Trophoblast cell (in vitro differentiated cells and primary cell): ENCODE measurements around the gene OR14A2.
A peak's percentile ranks its signal among the peaks of the same experiment; 100 is the strongest.
"Not testable (repeated sequence)": the region's sequence is repeated elsewhere in the genome, so short reads cannot be mapped to it uniquely, and the experiment has no call there.

Experiments used
- DNase-seq, 2 donors: peaks; one replicate each; pipeline ENCODE4 v3.0.0-alpha.2; 2016
- H2AFZ ChIP-seq: 2 replicates; pipeline ENCODE4 v1.6.1; 2013; ENCODE audit warnings: low read length, moderate library complexity, mild to moderate bottlenecking; ENCODE audit not compliant: insufficient read depth, poor library complexity
- H2AK5ac ChIP-seq: 2 replicates; pipeline ENCODE4 v1.6.1; 2013; ENCODE audit warnings: mild to moderate bottlenecking, low read length
- H2BK120ac ChIP-seq: 2 replicates; pipeline ENCODE4 v1.6.1; 2013; ENCODE audit warnings: low read length, mild to moderate bottlenecking, moderate library complexity; ENCODE audit not compliant: insufficient read depth, poor library complexity
- H2BK12ac ChIP-seq: 2 replicates; pipeline ENCODE4 v1.6.1; 2013; ENCODE audit warnings: mild to moderate bottlenecking, low read length, moderate library complexity
- H2BK5ac ChIP-seq: 2 replicates; pipeline ENCODE4 v1.6.1; 2013; ENCODE audit warnings: low read length, low read depth, moderate library complexity, mild to moderate bottlenecking; ENCODE audit not compliant: poor library complexity
- H3K14ac ChIP-seq: 2 replicates; pipeline ENCODE4 v1.6.1; 2013; ENCODE audit warnings: mild to moderate bottlenecking, low read length
- H3K18ac ChIP-seq: 2 replicates; pipeline ENCODE4 v1.6.1; 2013; ENCODE audit warnings: mild to moderate bottlenecking, low read length
- H3K23ac ChIP-seq: 2 replicates; pipeline ENCODE4 v1.6.1; 2013; ENCODE audit warnings: low read length
- H3K27ac ChIP-seq: 2 replicates; pipeline ENCODE4 v1.5.1; 2013; ENCODE audit warnings: low read depth, mild to moderate bottlenecking, inconsistent platforms, low read length, moderate library complexity
- H3K27me3 ChIP-seq: 2 replicates; pipeline ENCODE4 v1.6.1; 2013; ENCODE audit warnings: inconsistent platforms, mild to moderate bottlenecking, low read length, moderate library complexity; ENCODE audit not compliant: insufficient read depth
- H3K36me3 ChIP-seq, 2 experiments: 1 replicate in 1 of 2; 2 replicates in 1 of 2; pipeline ENCODE4 v1.6.1; 2013; ENCODE audit warnings: low read length in 2 of 2, mild to moderate bottlenecking in 2 of 2, moderate library complexity in 1 of 2; ENCODE audit not compliant: insufficient read depth in 2 of 2, control insufficient read depth in 1 of 2
- H3K4ac ChIP-seq: 2 replicates; pipeline ENCODE4 v1.6.1; 2013; ENCODE audit warnings: low read depth, mild to moderate bottlenecking, low read length, moderate library complexity
- H3K4me1 ChIP-seq, 2 experiments: 1 replicate in 1 of 2; 2 replicates in 1 of 2; pipeline ENCODE4 v1.6.1; 2013; ENCODE audit warnings: low read length in 2 of 2, mild to moderate bottlenecking in 2 of 2, moderate library complexity in 1 of 2; ENCODE audit not compliant: insufficient read depth in 2 of 2, control insufficient read depth in 1 of 2
- H3K4me2 ChIP-seq: 2 replicates; pipeline ENCODE4 v1.6.1; 2013; ENCODE audit warnings: inconsistent platforms, mild to moderate bottlenecking, low read length, moderate library complexity
- H3K4me3 ChIP-seq: 2 replicates; pipeline ENCODE4 v1.5.1; 2013; ENCODE audit warnings: mild to moderate bottlenecking, low read depth, low read length, inconsistent platforms
- H3K79me1 ChIP-seq: one replicate; pipeline ENCODE4 v1.6.1; 2013; ENCODE audit warnings: low read length
- H3K79me2 ChIP-seq: 2 replicates; pipeline ENCODE4 v1.6.1; 2013; ENCODE audit warnings: low read length, mild to moderate bottlenecking; ENCODE audit not compliant: control insufficient read depth, insufficient read depth, poor library complexity
- H3K9ac ChIP-seq: 2 replicates; pipeline ENCODE4 v1.6.1; 2013; ENCODE audit warnings: mild to moderate bottlenecking, low read length
- H3K9me3 ChIP-seq: 2 replicates; pipeline ENCODE4 v1.6.1; 2013; ENCODE audit warnings: low read depth, mild to moderate bottlenecking, control low read depth, inconsistent platforms, low read length; ENCODE audit not compliant: insufficient read depth
- H4K12ac ChIP-seq: 2 replicates; pipeline ENCODE4 v1.6.1; 2013; ENCODE audit warnings: low read depth, mild to moderate bottlenecking, low read length, moderate library complexity
- H4K8ac ChIP-seq: 2 replicates; pipeline ENCODE4 v1.6.1; 2013; ENCODE audit warnings: low read depth, mild to moderate bottlenecking, low read length, moderate library complexity
- H4K91ac ChIP-seq: one replicate; pipeline ENCODE4 v1.6.1; 2013; ENCODE audit warnings: low read depth, mild to moderate bottlenecking, low read length, moderate library complexity
- WGBS: extraction: QIAGEN DNeasy Blood & Tissue Kit; methylation state at CpG from one replicate; pipeline ENCODE4 v1.1.7; 2013; ENCODE audit warnings: missing lambda C conversion rate; ENCODE audit not compliant: insufficient read length, insufficient coverage; ENCODE audit errors: extremely low coverage; 5-methylcytosine and 5-hydroxymethylcytosine counted together

The OR14A2 gene

DNA sequence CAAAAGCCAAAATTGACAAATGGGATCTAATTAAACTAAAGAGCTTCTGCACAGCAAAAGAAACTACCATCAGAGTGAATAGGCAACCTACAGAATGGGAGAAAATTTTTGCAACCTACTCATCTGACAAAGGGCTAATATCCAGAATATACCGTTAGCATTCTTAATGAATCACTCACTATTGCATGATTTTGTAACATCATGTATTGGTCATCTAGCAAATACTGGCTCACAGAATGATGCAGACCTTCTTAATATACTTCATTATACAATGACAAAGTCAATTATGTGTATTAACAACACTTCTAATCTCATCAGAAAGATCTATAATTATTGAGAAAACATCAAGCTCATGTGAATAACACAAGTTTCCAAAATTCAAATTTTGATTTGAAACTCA lies 6.4 kb upstream of the OR14A2 start:
- not testable (repeated sequence) for DNase-seq
- no CpG with 5 or more reads among the region's 1 CpG for WGBS

DNA sequence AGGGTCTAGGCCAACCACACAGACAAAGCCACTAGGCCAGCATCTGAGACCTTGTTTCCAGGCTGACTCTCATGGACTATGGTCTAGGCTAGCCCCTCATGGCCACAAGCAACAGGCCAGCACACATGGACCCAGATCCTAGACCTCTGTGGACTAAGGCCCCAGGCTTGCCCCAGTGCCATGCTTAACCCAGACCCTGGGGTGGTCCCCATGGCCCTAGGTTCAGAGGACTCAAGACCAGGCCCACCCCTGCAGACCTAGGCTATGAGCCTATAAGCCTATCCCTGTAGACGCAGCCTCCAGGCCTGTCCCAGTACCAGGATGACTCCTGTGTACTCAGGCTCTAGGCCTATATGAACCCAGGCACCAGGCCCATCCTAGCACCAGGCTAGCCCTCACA lies 1.9 kb upstream of the OR14A2 start:
- Histone ChIP-seq H2BK12ac (no peak overlapping the region), H3K9ac (no peak overlapping the region), H4K8ac (no peak overlapping the region), H3K18ac (no peak overlapping the region), H2AK5ac (no peak overlapping the region), H3K4ac (no peak overlapping the region), H3K27me3 (no peaks in the 10 kb centered on the region), H2BK120ac (no peak overlapping the region), H2AFZ (no peak overlapping the region), H3K4me3 (no peak overlapping the region), H3K27ac (no peak overlapping the region), H3K23ac (no peak overlapping the region), H3K9me3 (peaks cover 7% of the 10 kb centered on the region), H2BK5ac (no peak overlapping the region), H3K36me3 (no peaks in the 10 kb centered on the region), H3K4me2 (no peak overlapping the region), H3K4me1 (peaks cover 2 to 6% of the 10 kb centered on the region in 2 experiments), H4K12ac (no peak overlapping the region), H3K14ac (no peak overlapping the region), H3K79me1 (no peaks in the 10 kb centered on the region), H4K91ac (no peak overlapping the region), H3K79me2 (no peaks in the 10 kb centered on the region)
- WGBS = no CpG with 5 or more reads among the region's 1 CpG
- DNase-seq = no peak

More for the DNA sequence above, 6.4 kb upstream of the OR14A2 start:
- H3K18ac ChIP-seq, H2BK12ac ChIP-seq, H2AK5ac ChIP-seq, H3K9me3 ChIP-seq, H3K4me1 ChIP-seq, H3K14ac ChIP-seq, H3K27me3 ChIP-seq, H3K36me3 ChIP-seq, H2AFZ ChIP-seq, H3K79me1 ChIP-seq, H3K4ac ChIP-seq, H3K4me3 ChIP-seq, H3K27ac ChIP-seq, H4K8ac ChIP-seq, H3K9ac ChIP-seq, H3K79me2 ChIP-seq, H3K4me2 ChIP-seq, H3K23ac ChIP-seq, H2BK5ac ChIP-seq, H4K91ac ChIP-seq, H2BK120ac ChIP-seq, H4K12ac ChIP-seq: not testable (repeated sequence)

DNA sequence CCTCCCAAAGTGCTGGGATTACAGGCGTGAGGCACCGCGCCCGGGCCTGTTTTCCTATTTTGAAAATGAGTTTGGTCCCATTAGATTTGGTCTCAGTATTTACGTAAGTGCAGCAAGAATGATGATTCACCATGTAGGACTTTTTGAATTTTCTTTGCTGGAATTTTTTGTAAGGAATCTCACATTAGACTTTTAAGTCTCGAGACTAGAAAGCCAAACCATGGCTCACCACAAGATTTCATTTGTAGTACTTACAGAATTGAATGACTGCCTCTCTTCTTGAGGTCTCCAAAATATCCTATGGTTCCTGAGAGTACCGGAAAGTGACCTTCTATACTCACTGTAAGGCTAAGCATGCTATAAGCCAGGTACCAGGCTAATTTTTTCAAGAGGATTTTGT lies 325 bp downstream of the OR14A2 start:
- no peak overlapping the region for H3K18ac ChIP-seq
- WGBS = no CpG with 5 or more reads among the region's 7 CpGs
- H4K12ac ChIP-seq = no peak overlapping the region
- H3K4me2 ChIP-seq = no peak overlapping the region
- H3K23ac ChIP-seq = no peak overlapping the region
- H3K36me3 ChIP-seq = no peaks in the 10 kb centered on the region
- no peaks in the 10 kb centered on the region for H3K27me3 ChIP-seq
- H2BK12ac ChIP-seq = no peak overlapping the region
- H3K9ac ChIP-seq = no peak overlapping the region
- no peak overlapping the region for H3K4ac ChIP-seq
- peak; percentile 55 to 92 for DNase-seq
- no peaks in the 10 kb centered on the region for H3K79me2 ChIP-seq
- no peak overlapping the region for H3K27ac ChIP-seq
- no peak overlapping the region for H2BK120ac ChIP-seq
- H2BK5ac ChIP-seq = no peak overlapping the region
- no peak overlapping the region for H2AFZ ChIP-seq
- no peak overlapping the region for H4K8ac ChIP-seq
- peaks cover 2% of the 10 kb centered on the region for H3K79me1 ChIP-seq
- H2AK5ac ChIP-seq = no peak overlapping the region
- H3K4me1 ChIP-seq = peaks cover 2 to 6% of the 10 kb centered on the region in 2 experiments
- H4K91ac ChIP-seq = no peak overlapping the region
- H3K4me3 ChIP-seq = no peak overlapping the region
- peaks cover 9% of the 10 kb centered on the region for H3K9me3 ChIP-seq
- no peak overlapping the region for H3K14ac ChIP-seq

- WGBS = no CpG with 5 or more reads among the region's 3 CpGs
- no peak overlapping the region for H3K4me3 ChIP-seq
These were observed 1.5 kb downstream of the OR14A2 start for GRCh38 chr1:247746391-247746935.

More at GRCh38 chr1:247746391-247746935, 1.5 kb downstream of the OR14A2 start:
- no peak overlapping the region for H3K18ac ChIP-seq
- H3K23ac ChIP-seq = no peak overlapping the region
- H3K14ac ChIP-seq = no peak overlapping the region
- H3K4ac ChIP-seq = no peak overlapping the region
- no peak overlapping the region for H2AK5ac ChIP-seq
- no peak overlapping the region for H4K12ac ChIP-seq
- no peak overlapping the region for H3K9ac ChIP-seq
- H2AFZ ChIP-seq = no peak overlapping the region
- no peak overlapping the region for H3K4me2 ChIP-seq
- DNase-seq = peak; percentile 48 to 76
- H3K36me3 ChIP-seq = no peaks in the 10 kb centered on the region
- H4K8ac ChIP-seq = no peak overlapping the region
- no peak overlapping the region for H4K91ac ChIP-seq
- H3K27me3 ChIP-seq = no peaks in the 10 kb centered on the region
- H3K9me3 ChIP-seq = peaks cover 9% of the 10 kb centered on the region
- no peak overlapping the region for H2BK120ac ChIP-seq
- H2BK12ac ChIP-seq = no peak overlapping the region
- no peak overlapping the region for H3K27ac ChIP-seq
- H2BK5ac ChIP-seq = no peak overlapping the region
- H3K4me1 ChIP-seq = peaks cover 2 to 6% of the 10 kb centered on the region in 2 experiments
- H3K79me2 ChIP-seq = no peaks in the 10 kb centered on the region
- H3K79me1 ChIP-seq = peaks cover 2% of the 10 kb centered on the region
